Ectodermal cell (in vitro differentiated cells): ENCODE measurements around the gene GOT1.

Source experiments
- H3K27ac ChIP-seq: 2 replicates; pipeline ENCODE4 v1.7.0; 2013; ENCODE audit warnings: mild to moderate bottlenecking, low read depth, low read length; ENCODE audit not compliant: insufficient read depth, poor library complexity, severe bottlenecking
- H3K27me3 ChIP-seq: 2 replicates; pipeline ENCODE4 v1.7.0; 2013; ENCODE audit warnings: mild to moderate bottlenecking, low read length; ENCODE audit not compliant: insufficient read depth, control insufficient read depth, poor library complexity, severe bottlenecking
- H3K36me3 ChIP-seq: one replicate; pipeline ENCODE4 v1.7.0; 2013; ENCODE audit warnings: low read length; ENCODE audit not compliant: control insufficient read depth, insufficient read depth
- H3K4me1 ChIP-seq: one replicate; pipeline ENCODE4 v1.7.0; 2013; ENCODE audit warnings: low read length; ENCODE audit not compliant: control insufficient read depth, insufficient read depth
- H3K4me3 ChIP-seq: 2 replicates; pipeline ENCODE4 v1.7.0; 2013; ENCODE audit warnings: low read depth, low read length, control low read depth; ENCODE audit not compliant: insufficient read depth
- H3K9me3 ChIP-seq: 2 replicates; pipeline ENCODE4 v1.7.0; 2013; ENCODE audit warnings: mild to moderate bottlenecking, low read length, moderate library complexity; ENCODE audit not compliant: control insufficient read depth
- WGBS, 2 experiments: methylation state at CpG; one replicate each; pipeline ENCODE4 v1.1.7; 2013; ENCODE audit warnings: missing lambda C conversion rate in 2 of 2; 5-methylcytosine and 5-hydroxymethylcytosine counted together

Gene GOT1

GRCh38 chr10:99387541-99387940 is 42.9 kb downstream of the GOT1 start:
- no peaks in the 10 kb centered on the region for H3K9me3 ChIP-seq
- H3K4me1 ChIP-seq: no peaks in the 10 kb centered on the region
- H3K27ac ChIP-seq: no peak overlapping the region
- H3K4me3 ChIP-seq: no peak overlapping the region
- H3K27me3 ChIP-seq: no peaks in the 10 kb centered on the region
- no peaks in the 10 kb centered on the region for H3K36me3 ChIP-seq
- WGBS, 2 experiments: 90 to 91% methylated on average over 11 of the region's 11 CpGs

GRCh38 chr10:99387071-99387470 is 43.4 kb downstream of the GOT1 start:
- Histone ChIP-seq H3K27me3 (no peaks in the 10 kb centered on the region), H3K4me3 (no peak overlapping the region), H3K27ac (no peak overlapping the region), H3K36me3 (no peaks in the 10 kb centered on the region), H3K9me3 (no peaks in the 10 kb centered on the region), H3K4me1 (no peaks in the 10 kb centered on the region)
- WGBS, 2 experiments: 91 to 95% methylated on average over 3 to 4 of the region's 4 CpGs

GRCh38 chr10:99382176-99382575 is 48.2 kb downstream of the GOT1 start:
- no peaks in the 10 kb centered on the region for H3K36me3 ChIP-seq
- no peak overlapping the region for H3K27ac ChIP-seq
- H3K4me1 ChIP-seq: no peaks in the 10 kb centered on the region
- no peaks in the 10 kb centered on the region for H3K27me3 ChIP-seq
- no peak overlapping the region for H3K4me3 ChIP-seq
- no peaks in the 10 kb centered on the region for H3K9me3 ChIP-seq
- 94 to 96% methylated on average over 1 of the region's 1 CpG for WGBS, 2 experiments

GRCh38 chr10:99375426-99375825 is 55.0 kb downstream of the GOT1 start:
- H3K27ac ChIP-seq: no peak overlapping the region
- H3K9me3 ChIP-seq: no peaks in the 10 kb centered on the region
- H3K27me3 ChIP-seq: no peaks in the 10 kb centered on the region
- no peaks in the 10 kb centered on the region for H3K4me1 ChIP-seq
- H3K4me3 ChIP-seq: no peak overlapping the region
- no peaks in the 10 kb centered on the region for H3K36me3 ChIP-seq

- no peaks in the 10 kb centered on the region for H3K4me1 ChIP-seq
- H3K9me3 ChIP-seq: no peaks in the 10 kb centered on the region
- H3K36me3 ChIP-seq: no peaks in the 10 kb centered on the region
- 76 to 80% methylated on average over 3 of the region's 3 CpGs for WGBS, 2 experiments
- no peak overlapping the region for H3K27ac ChIP-seq
- H3K4me3 ChIP-seq: no peak overlapping the region
- H3K27me3 ChIP-seq: no peaks in the 10 kb centered on the region
These were observed 55.5 kb downstream of the GOT1 start for GRCh38 chr10:99374972-99375371.

GRCh38 chr10:99374526-99374925 is 55.9 kb downstream of the GOT1 start:
- H3K36me3 ChIP-seq: no peaks in the 10 kb centered on the region
- H3K4me1 ChIP-seq: no peaks in the 10 kb centered on the region
- H3K9me3 ChIP-seq: no peaks in the 10 kb centered on the region
- WGBS, 2 experiments: 93 to 100% methylated on average over 2 of the region's 2 CpGs
- no peak overlapping the region for H3K27ac ChIP-seq
- H3K27me3 ChIP-seq: no peaks in the 10 kb centered on the region
- H3K4me3 ChIP-seq: no peak overlapping the region

- Histone ChIP-seq H3K36me3 (no peaks in the 10 kb centered on the region), H3K4me3 (no peak overlapping the region), H3K27me3 (no peaks in the 10 kb centered on the region), H3K9me3 (no peaks in the 10 kb centered on the region), H3K27ac (no peak overlapping the region), H3K4me1 (no peaks in the 10 kb centered on the region)
- WGBS, 2 experiments: 89 to 94% methylated on average over 7 of the region's 9 CpGs
These were observed 57.7 kb downstream of the GOT1 start for GRCh38 chr10:99372546-99373271.

- no peaks in the 10 kb centered on the region for H3K4me1 ChIP-seq
- H3K27me3 ChIP-seq: no peaks in the 10 kb centered on the region
- H3K27ac ChIP-seq: no peak overlapping the region
- H3K36me3 ChIP-seq: no peaks in the 10 kb centered on the region
- H3K4me3 ChIP-seq: no peak overlapping the region
- WGBS, 2 experiments: 89 to 91% methylated on average over 2 of the region's 2 CpGs
- H3K9me3 ChIP-seq: no peaks in the 10 kb centered on the region
These were observed 59.4 kb downstream of the GOT1 start for GRCh38 chr10:99370993-99371392.

- H3K4me1 ChIP-seq: no peaks in the 10 kb centered on the region
- no peaks in the 10 kb centered on the region for H3K27me3 ChIP-seq
- WGBS, 2 experiments: 94 to 96% methylated on average over 3 of the region's 3 CpGs
- no peak overlapping the region for H3K4me3 ChIP-seq
- H3K9me3 ChIP-seq: no peaks in the 10 kb centered on the region
- H3K36me3 ChIP-seq: no peaks in the 10 kb centered on the region
- no peak overlapping the region for H3K27ac ChIP-seq
These were observed 60.9 kb downstream of the GOT1 start for GRCh38 chr10:99369551-99369950.

- no peak overlapping the region for H3K27ac ChIP-seq
- no peak overlapping the region for H3K4me3 ChIP-seq
- 93% methylated on average over 5 of the region's 5 CpGs for WGBS, 2 experiments
- no peaks in the 10 kb centered on the region for H3K36me3 ChIP-seq
- H3K27me3 ChIP-seq: no peaks in the 10 kb centered on the region
- no peaks in the 10 kb centered on the region for H3K9me3 ChIP-seq
- no peaks in the 10 kb centered on the region for H3K4me1 ChIP-seq
These were observed 61.3 kb downstream of the GOT1 start for GRCh38 chr10:99369126-99369525.

GRCh38 chr10:99368646-99369045 is 61.8 kb downstream of the GOT1 start:
- H3K36me3 ChIP-seq: no peaks in the 10 kb centered on the region
- H3K4me3 ChIP-seq: no peak overlapping the region
- H3K9me3 ChIP-seq: no peaks in the 10 kb centered on the region
- no peak overlapping the region for H3K27ac ChIP-seq
- WGBS, 2 experiments: 74 to 86% methylated on average over 1 of the region's 1 CpG
- no peaks in the 10 kb centered on the region for H3K27me3 ChIP-seq
- H3K4me1 ChIP-seq: no peaks in the 10 kb centered on the region
